Measurements from ENCODE around the gene LY6G6C. TPM values are rescaled to one million over a fixed set of nuclear protein-coding genes. Genes with fewer than 3 reads are reported as not detected.

LY6G6C gene
- total RNA-seq, 2 experiments from 2014 or later, result not detected

- Mint-ChIP-seq H3K9me3 (no peaks in the 10 kb centered on the region), H3K36me3 (ENCODE audit: low read depth) (peaks cover 39% of the 10 kb centered on the region), H3K4me1 (ENCODE audit: low read depth) (no peaks in the 10 kb centered on the region), H3K27me3 (no peaks in the 10 kb centered on the region), H3K4me3 (no peak overlapping the region), H3K27ac (no peak overlapping the region)
- intact Hi-C loops (cut with micrococcal nuclease), result no loop called here
- ChIA-PET POLR2A (interaction anchor here (1.0 to 1.5 kb wide), 3 partner anchors 10 to 220 kb away, joined by 3 read pairs; no protein-coding TSS in a partner anchor), CTCF (no interaction called here)
- ATAC-seq (no peak), DNase-seq (no peak)
- TF ChIP-seq CTCF (IDR thresholded peaks at IDR 0.05), result no peak
Observed at GRCh38 chr6:31762878-31763618, 41.5 kb upstream of the LY6G6C start.

GRCh38 chr6:31762356-31762755, 40.8 kb upstream of the LY6G6C start, which contains the start of gene SAPCD1:
SAPCD1 (plus strand) TSS chr6:31762656; CDS start chr6:31763055, 399 bp downstream.
- Mint-ChIP-seq H3K36me3 (ENCODE audit: low read depth) (peaks cover 44% of the 10 kb centered on the region), H3K9me3 (no peaks in the 10 kb centered on the region), H3K27me3 (no peaks in the 10 kb centered on the region), H3K27ac (no peak within 1 kb of the TSS), H3K4me1 (ENCODE audit: low read depth) (no peaks in the 10 kb centered on the region), H3K4me3 (no peak within 1 kb of the TSS)
- ChIA-PET CTCF (interaction anchor here (1.0 kb wide), 1 partner anchor 8 kb away, joined by 4 read pairs; no protein-coding TSS in a partner anchor), POLR2A (interaction anchor here (0.9 to 1.1 kb wide), 2 partner anchors 11 kb away, joined by 3 to 4 read pairs; no protein-coding TSS in a partner anchor)
- no peak for DNase-seq
- TF ChIP-seq CTCF (IDR thresholded peaks at IDR 0.05), result no peak
- ATAC-seq, result no peak
- intact Hi-C loops (cut with micrococcal nuclease), result no loop called here

- ATAC-seq (no peak), DNase-seq (no peak)
- ChIA-PET POLR2A (interaction anchor here (0.6 to 0.9 kb wide), 2 partner anchors 12 to 13 kb away, joined by 3 to 4 read pairs; no protein-coding TSS in a partner anchor), CTCF (interaction anchor here (1.0 kb wide), 1 partner anchor 9 kb away, joined by 4 read pairs; no protein-coding TSS in a partner anchor)
- peaks cover 44% of the 10 kb centered on the region for H3K36me3 Mint-ChIP-seq (ENCODE audit: low read depth)
- H3K9me3 Mint-ChIP-seq, result no peaks in the 10 kb centered on the region
- H3K27ac Mint-ChIP-seq, result no peak overlapping the region
- no peaks in the 10 kb centered on the region for H3K27me3 Mint-ChIP-seq
- no peak overlapping the region for H3K4me3 Mint-ChIP-seq
- intact Hi-C loops (cut with micrococcal nuclease), result no loop called here
- H3K4me1 Mint-ChIP-seq (ENCODE audit: low read depth), result no peaks in the 10 kb centered on the region
- no peak for TF ChIP-seq CTCF (IDR thresholded peaks at IDR 0.05)
Observed at GRCh38 chr6:31761343-31761742, 39.8 kb upstream of the LY6G6C start.

- Mint-ChIP-seq H3K27me3 (no peaks in the 10 kb centered on the region), H3K9me3 (no peaks in the 10 kb centered on the region)
Observed at GRCh38 chr6:31760790-31761189, 39.2 kb upstream of the LY6G6C start.

More at GRCh38 chr6:31760790-31761189, 39.2 kb upstream of the LY6G6C start:
- peaks cover 44% of the 10 kb centered on the region for H3K36me3 Mint-ChIP-seq (ENCODE audit: low read depth)
- ATAC-seq, result no peak
- no peak for DNase-seq
- TF ChIP-seq CTCF (IDR thresholded peaks at IDR 0.05), result no peak
- intact Hi-C loops (cut with micrococcal nuclease), result no loop called here
- H3K27ac Mint-ChIP-seq, result no peak overlapping the region
- no peak overlapping the region for H3K4me3 Mint-ChIP-seq
- CTCF ChIA-PET, result interaction anchor here (1.0 kb wide), 1 partner anchor 9 kb away, joined by 3 read pairs; no protein-coding TSS in a partner anchor
- H3K4me1 Mint-ChIP-seq (ENCODE audit: low read depth), result no peaks in the 10 kb centered on the region
- POLR2A ChIA-PET, result interaction anchor here (0.6 to 0.9 kb wide), 2 partner anchors 12 to 20 kb away, joined by 3 to 4 read pairs; no protein-coding TSS in a partner anchor
